ENCODE results near the gene SYVN1. TPM values are rescaled to one million over a fixed set of nuclear protein-coding genes. Genes with fewer than 3 reads are reported as not detected.

SYVN1 gene
- polyA plus RNA-seq, 1 of the 3 experiments (the other 2 are of a cell fraction), result 31.9 TPM

GRCh38 chr11:65135633-65136145, 1.4 kb upstream of the SYVN1 start:
- Histone ChIP-seq H3K27ac (ENCODE audit: low read depth in 2 of 2, low read length in 1 of 2) (peak overlapping the region; percentile 95 to 99; a peak in 3 of 4 replicates), H3K9me3 (no peaks in the 10 kb centered on the region), H3K4me1 (ENCODE audit: control insufficient read depth in 1 of 2, insufficient read depth in 2 of 2, low read depth in 1 of 2, low read length in 1 of 2) (peaks cover 0 to 28% of the 10 kb centered on the region in 2 experiments; a peak in 2 of 4 replicates), H3F3A (replicated peaks; ENCODE audit: insufficient read depth) (no peaks in the 10 kb centered on the region), H3K27me3 (ENCODE audit: insufficient read depth) (no peaks in the 10 kb centered on the region), H4K20me1 (ENCODE audit: insufficient read depth) (no peaks in the 10 kb centered on the region; the same call in 1 of the 2 replicates), H3K4me2 (peak overlapping the region; percentile 92), H3K9ac (peak overlapping the region; percentile 95; the same call in 1 of the 2 replicates), H3K79me2 (ENCODE audit: insufficient read depth) (peaks cover 28% of the 10 kb centered on the region; the same call in 1 of the 2 replicates), H3K36me3 (replicated peaks in 1 of 2; ENCODE audit: control insufficient read depth in 1 of 2, insufficient read depth in 2 of 2, low read length in 1 of 2) (peaks cover 15 to 19% of the 10 kb centered on the region in 2 experiments), H3K4me3 (ENCODE audit: low read depth in 2 of 2, low read length in 1 of 2) (peak overlapping the region; percentile 88 to 96), H2AFZ (ENCODE audit: low read depth) (peak overlapping the region; percentile 53), H3K9me2 (no peaks in the 10 kb centered on the region)
- no peak for TF ChIP-seq YY1 (IDR thresholded peaks at IDR 0.05; ENCODE audit: low read depth)
- TF ChIP-seq, protein P1, sequence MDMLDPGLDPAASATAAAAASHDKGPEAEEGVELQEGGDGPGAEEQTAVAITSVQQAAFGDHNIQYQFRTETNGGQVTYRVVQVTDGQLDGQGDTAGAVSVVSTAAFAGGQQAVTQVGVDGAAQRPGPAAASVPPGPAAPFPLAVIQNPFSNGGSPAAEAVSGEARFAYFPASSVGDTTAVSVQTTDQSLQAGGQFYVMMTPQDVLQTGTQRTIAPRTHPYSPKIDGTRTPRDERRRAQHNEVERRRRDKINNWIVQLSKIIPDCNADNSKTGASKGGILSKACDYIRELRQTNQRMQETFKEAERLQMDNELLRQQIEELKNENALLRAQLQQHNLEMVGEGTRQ (IDR thresholded peaks at IDR 0.05; ENCODE audit: borderline replicate concordance, low read depth, low read length), result no peak
- TF ChIP-seq FOSL2 (IDR thresholded peaks at IDR 0.05; ENCODE audit: borderline replicate concordance, low read depth), result no peak
- TF ChIP-seq MXI1 (IDR thresholded peaks at IDR 0.05; ENCODE audit: low read depth, low read length), result no peak
- TF ChIP-seq PBX3 (IDR thresholded peaks at IDR 0.05), result no peak
- no peak for TF ChIP-seq SIN3A (IDR thresholded peaks at IDR 0.05; ENCODE audit: borderline replicate concordance, low read depth, low read length)
- TF ChIP-seq FOXJ3 (CRISPR knock-in tag; IDR thresholded peaks at IDR 0.05), result no peak
- no peak for TF ChIP-seq MEF2A (IDR thresholded peaks at IDR 0.05; ENCODE audit: borderline replicate concordance, low read depth)
- TF ChIP-seq POLR2AphosphoS5 (IDR thresholded peaks at IDR 0.05; ENCODE audit: low read depth, low read length), result no peak
- no peak for TF ChIP-seq EZH2phosphoT487 (IDR thresholded peaks at IDR 0.05; ENCODE audit: borderline replicate concordance, low read depth)
- 49% methylated on average over 11 of the region's 11 CpGs for whole genome bisulfite sequencing (ENCODE audit: low lambda C conversion rate)
- DNase-seq, result no peak
- CTCF ChIA-PET, result interaction anchor here (0.8 to 4.2 kb wide), 14 partner anchors 13 to 406 kb away, joined by 3 to 27 read pairs (median 4); partner anchors contain the start of genes ARL2, CAPN1, CDC42EP2 and FAU
- POLR2A ChIA-PET, result interaction anchor here (0.6 to 2.9 kb wide), 12 partner anchors 10 to 363 kb away, joined by 3 to 25 read pairs (median 4); partner anchors contain the start of genes CAPN1, FAU, MALAT1 and MRPL49

DNA sequence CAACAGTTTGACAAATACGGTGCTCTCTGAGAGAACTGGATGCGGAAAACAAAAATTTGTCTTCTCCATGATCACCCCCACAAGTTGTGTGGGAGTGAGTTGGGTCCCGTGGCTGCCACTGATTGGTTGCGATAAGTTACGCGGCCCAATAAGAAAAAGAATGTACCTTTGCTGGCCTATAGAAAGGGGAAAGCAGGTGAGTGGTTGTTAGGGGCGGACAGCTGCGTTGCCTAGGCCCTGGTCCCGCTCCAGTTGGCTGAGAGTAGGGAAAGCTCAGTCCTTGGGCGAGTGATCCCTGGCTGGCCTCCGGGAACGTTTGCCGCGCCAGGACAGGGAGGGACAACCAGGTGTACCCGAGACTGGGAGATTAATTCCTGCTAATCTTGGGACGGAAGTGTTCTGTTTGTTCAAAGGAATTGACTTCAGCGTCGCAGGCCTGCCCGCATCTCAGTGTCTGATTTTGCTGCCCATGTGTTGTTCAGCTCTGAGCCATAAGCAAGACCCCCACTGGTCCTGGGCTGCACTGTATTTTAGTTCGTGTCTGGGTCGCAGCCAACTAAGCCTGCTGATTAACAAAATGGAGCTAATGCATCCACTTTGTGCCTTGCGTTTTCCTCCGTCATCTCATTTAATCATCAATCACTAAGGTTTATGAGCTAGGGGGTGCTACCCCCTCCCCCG, 773 bp upstream of the SYVN1 start:
- Histone ChIP-seq H3K4me3 (ENCODE audit: low read depth in 2 of 2, low read length in 1 of 2) (peak overlapping the region; percentile 88 to 96), H3K36me3 (replicated peaks in 1 of 2; ENCODE audit: control insufficient read depth in 1 of 2, insufficient read depth in 2 of 2, low read length in 1 of 2) (peaks cover 15 to 23% of the 10 kb centered on the region in 2 experiments), H3K27me3 (ENCODE audit: insufficient read depth) (no peaks in the 10 kb centered on the region), H3K4me1 (ENCODE audit: control insufficient read depth in 1 of 2, insufficient read depth in 2 of 2, low read depth in 1 of 2, low read length in 1 of 2) (peaks cover 0 to 28% of the 10 kb centered on the region in 2 experiments; a peak in 2 of 4 replicates), H2AFZ (ENCODE audit: low read depth) (peak overlapping the region; percentile 53), H3K9ac (peak overlapping the region; percentile 95), H3K79me2 (ENCODE audit: insufficient read depth) (peaks cover 28% of the 10 kb centered on the region; the same call in 1 of the 2 replicates), H3K9me2 (no peaks in the 10 kb centered on the region), H3K27ac (ENCODE audit: low read depth in 2 of 2, low read length in 1 of 2) (peak overlapping the region; percentile 95 to 99), H3K9me3 (no peaks in the 10 kb centered on the region), H3K4me2 (peak overlapping the region; percentile 92), H4K20me1 (ENCODE audit: insufficient read depth) (no peaks in the 10 kb centered on the region; the same call in 1 of the 2 replicates), H3F3A (replicated peaks; ENCODE audit: insufficient read depth) (no peaks in the 10 kb centered on the region)
- 5% methylated on average over 24 of the region's 24 CpGs for whole genome bisulfite sequencing (ENCODE audit: low lambda C conversion rate)
- DNase-seq, result peak; percentile 91
- CTCF ChIA-PET, result interaction anchor here (0.7 to 4.2 kb wide), 14 partner anchors 13 to 485 kb away, joined by 3 to 27 read pairs (median 4); partner anchors contain the start of genes ARL2, CAPN1, CDC42EP2 and FAU
- POLR2A ChIA-PET, result interaction anchor here (0.6 to 2.9 kb wide), 17 partner anchors 9 to 607 kb away, joined by 3 to 25 read pairs (median 4); partner anchors contain the start of genes CAPN1, FAU, MALAT1 and MRPL49
- TF ChIP-seq MXI1 (IDR thresholded peaks at IDR 0.05; ENCODE audit: low read depth, low read length) (peak; percentile 40; the same call in 1 of the 2 replicates), TAF1 (IDR thresholded peaks at IDR 0.05; ENCODE audit: borderline replicate concordance, low read depth, low read length) (peak; percentile 51), SIN3A (IDR thresholded peaks at IDR 0.05; ENCODE audit: borderline replicate concordance, low read depth, low read length) (no peak), FOSL2 (IDR thresholded peaks at IDR 0.05; ENCODE audit: borderline replicate concordance, low read depth) (no peak), RAD21 (IDR thresholded peaks at IDR 0.05; ENCODE audit: low read length) (no peak), NRF1 (IDR thresholded peaks at IDR 0.05; ENCODE audit: low read depth, low read length) (no peak), YY1 (IDR thresholded peaks at IDR 0.05; ENCODE audit: low read depth) (no peak), RFX5 (IDR thresholded peaks at IDR 0.05; ENCODE audit: low read length) (peak; percentile 94), EP300 (IDR thresholded peaks at IDR 0.05; ENCODE audit: borderline replicate concordance in 1 of 2, low read depth in 1 of 2, low read length in 1 of 2) (0 out of 4 replicates have a peak, but pooled peaks of 1 of the 2 experiments have one; percentile 4), RCOR1 (IDR thresholded peaks at IDR 0.05; ENCODE audit: low read length) (0 out of 2 replicates have a peak, but pooled peaks have one; percentile 4), POLR2AphosphoS5 (IDR thresholded peaks at IDR 0.05; ENCODE audit: low read depth, low read length) (peak; percentile 80), TCF12 (IDR thresholded peaks at IDR 0.05) (no peak), CHD2 (IDR thresholded peaks at IDR 0.05; ENCODE audit: low read length, partially characterized antibody) (peak; percentile 33)
- TF ChIP-seq, protein P2, sequence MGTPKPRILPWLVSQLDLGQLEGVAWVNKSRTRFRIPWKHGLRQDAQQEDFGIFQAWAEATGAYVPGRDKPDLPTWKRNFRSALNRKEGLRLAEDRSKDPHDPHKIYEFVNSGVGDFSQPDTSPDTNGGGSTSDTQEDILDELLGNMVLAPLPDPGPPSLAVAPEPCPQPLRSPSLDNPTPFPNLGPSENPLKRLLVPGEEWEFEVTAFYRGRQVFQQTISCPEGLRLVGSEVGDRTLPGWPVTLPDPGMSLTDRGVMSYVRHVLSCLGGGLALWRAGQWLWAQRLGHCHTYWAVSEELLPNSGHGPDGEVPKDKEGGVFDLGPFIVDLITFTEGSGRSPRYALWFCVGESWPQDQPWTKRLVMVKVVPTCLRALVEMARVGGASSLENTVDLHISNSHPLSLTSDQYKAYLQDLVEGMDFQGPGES (IDR thresholded peaks at IDR 0.05; ENCODE audit: low read depth, low read length), result peak; percentile 51; the same call in 1 of the 2 replicates
